GM19240 (cell line): ENCODE results near the gene SLC6A12.

Experiments used
- DNase-seq: peaks from one replicate; pipeline ENCODE4 v3.0.0; 2011; ENCODE audit warnings: low spot score; ENCODE audit not compliant: insufficient read length

SLC6A12 gene

GRCh38 chr12:178829-179109 is 35.2 kb downstream of the SLC6A12 start:
- no peak for DNase-seq

GRCh38 chr12:177980-178828 is 35.8 kb downstream of the SLC6A12 start:
- no peak for DNase-seq

GRCh38 chr12:177336-177979 is 36.5 kb downstream of the SLC6A12 start:
- DNase-seq, result no peak

- no peak for DNase-seq
Observed at GRCh38 chr12:176321-177181, 37.4 kb downstream of the SLC6A12 start.

- DNase-seq, result no peak
Observed at GRCh38 chr12:175759-176158, 38.2 kb downstream of the SLC6A12 start.

- DNase-seq, result no peak
Observed at GRCh38 chr12:175250-175649, 38.7 kb downstream of the SLC6A12 start.

GRCh38 chr12:174596-174995 is 39.4 kb downstream of the SLC6A12 start:
- no peak for DNase-seq

GRCh38 chr12:174124-174523 is 39.8 kb downstream of the SLC6A12 start:
- DNase-seq, result no peak

GRCh38 chr12:172732-173161 is 41.2 kb downstream of the SLC6A12 start:
- DNase-seq, result no peak

- no peak for DNase-seq
Observed at GRCh38 chr12:171743-172676, 41.9 kb downstream of the SLC6A12 start.

GRCh38 chr12:171276-171675 is 42.7 kb downstream of the SLC6A12 start:
- DNase-seq, result no peak

GRCh38 chr12:170371-171225 is 43.4 kb downstream of the SLC6A12 start:
- DNase-seq, result no peak

GRCh38 chr12:169528-170370 is 44.2 kb downstream of the SLC6A12 start:
- no peak for DNase-seq

GRCh38 chr12:168763-169525 is 45.0 kb downstream of the SLC6A12 start:
- no peak for DNase-seq

- no peak for DNase-seq
Observed at GRCh38 chr12:167959-168600, 45.9 kb downstream of the SLC6A12 start.

- DNase-seq, result no peak
Observed at GRCh38 chr12:166425-167075, 47.4 kb downstream of the SLC6A12 start.

GRCh38 chr12:165862-166368 is 48.0 kb downstream of the SLC6A12 start:
- no peak for DNase-seq
